NB4 (cell line): ENCODE data around the gene DOCK9.
"Not testable (repeated sequence)": the region's sequence is repeated elsewhere in the genome, so short reads cannot be mapped to it uniquely, and the experiment has no call there.

Experiments
- DNase-seq: peaks from one replicate; pipeline ENCODE4 v3.0.0; 2010; ENCODE audit warnings: low read depth
- H3K4me3 ChIP-seq: one replicate; pipeline ENCODE4 v1.5.1; 2011; ENCODE audit warnings: mild to moderate bottlenecking, low read depth, low read length, moderate library complexity
- CTCF ChIP-seq: IDR thresholded peaks from one replicate; pipeline ENCODE4 v1.5.1; 2012; ENCODE audit warnings: low read depth, low read length
- MAX ChIP-seq: IDR thresholded peaks from 2 replicates; pipeline ENCODE4 v1.6.1; 2011; ENCODE audit warnings: low read depth, low read length
- MYC ChIP-seq: IDR thresholded peaks from 2 replicates; pipeline ENCODE4 v1.6.1; 2011; ENCODE audit warnings: low read depth, low read length
- POLR2A ChIP-seq: IDR thresholded peaks from 2 replicates; pipeline ENCODE4 v1.6.1; 2011; ENCODE audit warnings: mild to moderate bottlenecking; ENCODE audit not compliant: insufficient read length; ENCODE audit errors: extremely low read depth

The DOCK9 gene

GRCh38 chr13:98820300-98820699, 157.6 kb downstream of the DOCK9 start:
- no peak for TF ChIP-seq MYC
- TF ChIP-seq CTCF = no peak
- no peak for TF ChIP-seq MAX
- TF ChIP-seq POLR2A = no peak
- no peak for DNase-seq
- no peak overlapping the region for H3K4me3 ChIP-seq

GRCh38 chr13:98819382-98820010, 158.4 kb downstream of the DOCK9 start:
- no peak overlapping the region for H3K4me3 ChIP-seq
- TF ChIP-seq POLR2A = no peak
- no peak for TF ChIP-seq MYC
- TF ChIP-seq CTCF = no peak
- TF ChIP-seq MAX = no peak
- DNase-seq = no peak

GRCh38 chr13:98816406-98816805, 161.5 kb downstream of the DOCK9 start:
- TF ChIP-seq CTCF (no peak), POLR2A (no peak), MYC (no peak), MAX (no peak)
- DNase-seq = no peak
- no peak overlapping the region for H3K4me3 ChIP-seq

- TF ChIP-seq CTCF (no peak), MYC (no peak), POLR2A (no peak), MAX (no peak)
- no peak overlapping the region for H3K4me3 ChIP-seq
- no peak for DNase-seq
These were observed 163.9 kb downstream of the DOCK9 start for GRCh38 chr13:98813993-98814392.

- not testable (repeated sequence) for DNase-seq
These were observed 165.6 kb downstream of the DOCK9 start for GRCh38 chr13:98812186-98812790.

GRCh38 chr13:98810746-98811145, 167.1 kb downstream of the DOCK9 start:
- no peak overlapping the region for H3K4me3 ChIP-seq
- TF ChIP-seq MAX (peak; percentile 57), POLR2A (no peak), MYC (no peak), CTCF (no peak)
- peak; percentile 45 for DNase-seq

More at GRCh38 chr13:98812186-98812790, 165.6 kb downstream of the DOCK9 start:
- H3K4me3 ChIP-seq = not testable (repeated sequence)
